ENCODE results near the gene KIAA1671.

The KIAA1671 gene

GRCh38 chr22:25069758-25070481 lies 117.4 kb downstream of the KIAA1671 start:
- DNase-seq = no peak

- DNase-seq = no peak
These were observed 118.4 kb downstream of the KIAA1671 start for GRCh38 chr22:25070956-25071355.

- no peak for DNase-seq
These were observed 119.2 kb downstream of the KIAA1671 start for GRCh38 chr22:25071720-25072119.

- no peak for DNase-seq
These were observed 119.9 kb downstream of the KIAA1671 start for GRCh38 chr22:25072406-25072805.

GRCh38 chr22:25076336-25076735 lies 123.8 kb downstream of the KIAA1671 start:
- no peak for DNase-seq

- no peak for DNase-seq
These were observed 124.5 kb downstream of the KIAA1671 start for GRCh38 chr22:25077056-25077455.

GRCh38 chr22:25077964-25078363 lies 125.4 kb downstream of the KIAA1671 start:
- no peak for DNase-seq

- DNase-seq = no peak
These were observed 126.1 kb downstream of the KIAA1671 start for GRCh38 chr22:25078591-25078990.

GRCh38 chr22:25080855-25081254 lies 128.3 kb downstream of the KIAA1671 start:
- DNase-seq = no peak

- DNase-seq = no peak
These were observed 128.9 kb downstream of the KIAA1671 start for GRCh38 chr22:25081409-25081824.

- no peak for DNase-seq
These were observed 129.6 kb downstream of the KIAA1671 start for GRCh38 chr22:25082096-25082495.

GRCh38 chr22:25083056-25083806 lies 130.7 kb downstream of the KIAA1671 start:
- no peak for DNase-seq

- DNase-seq = peak; percentile 22
These were observed 131.3 kb downstream of the KIAA1671 start for GRCh38 chr22:25083807-25084200.

GRCh38 chr22:25084405-25085107 lies 132.0 kb downstream of the KIAA1671 start:
- no peak for DNase-seq

- no peak for DNase-seq
These were observed 132.6 kb downstream of the KIAA1671 start for GRCh38 chr22:25085156-25085555.

GRCh38 chr22:25085930-25086901 lies 133.7 kb downstream of the KIAA1671 start:
- no peak for DNase-seq

- no peak for DNase-seq
These were observed 134.4 kb downstream of the KIAA1671 start for GRCh38 chr22:25086902-25087282.

GRCh38 chr22:25090225-25090890 lies 137.8 kb downstream of the KIAA1671 start:
- DNase-seq = no peak

- DNase-seq = no peak
These were observed 138.9 kb downstream of the KIAA1671 start for GRCh38 chr22:25091458-25091857.

GRCh38 chr22:25092119-25092518 lies 139.6 kb downstream of the KIAA1671 start:
- no peak for DNase-seq

- no peak for DNase-seq
These were observed 142.1 kb downstream of the KIAA1671 start for GRCh38 chr22:25094579-25094978.

GRCh38 chr22:25095869-25096268 lies 143.4 kb downstream of the KIAA1671 start:
- no peak for DNase-seq

All from NCI-H1092 (cell line).